Kidney (tissue), 14 donors: ENCODE results near the gene KDM6A. TPM values are rescaled to one million over a fixed set of nuclear protein-coding genes. Genes with fewer than 3 reads are reported as not detected.

Source experiments
- DNase-seq, 5 donors: peaks; one replicate each; pipeline ENCODE4 v3.0.0-alpha.2; 2013 to 2020
- FAIRE-seq: peaks from 2 replicates; lab custom pipeline; 2012; peaks lifted over from hg19 to GRCh38; lab: Jason Lieb, UNC
- H3K27ac ChIP-seq, 2 donors: one replicate each; pipeline ENCODE4 v1.7.0; 2013; ENCODE audit warnings: low read depth in 2 of 2, low read length in 2 of 2, inconsistent platforms in 1 of 2
- H3K27me3 ChIP-seq: one replicate; pipeline ENCODE4 v1.7.1; 2013; ENCODE audit warnings: low read length, inconsistent platforms; ENCODE audit not compliant: control insufficient read depth, insufficient read depth
- H3K36me3 ChIP-seq, 3 donors: one replicate each; pipeline versions ENCODE4 v1.7.0 to v1.7.1; 2013; ENCODE audit warnings: low read length in 3 of 3, control low read depth in 1 of 3, inconsistent platforms in 1 of 3; ENCODE audit not compliant: insufficient read depth in 3 of 3, control insufficient read depth in 2 of 3
- H3K4me1 ChIP-seq, 3 donors: one replicate each; pipeline versions ENCODE4 v1.7.0 to v1.7.1; 2013; ENCODE audit warnings: low read length in 3 of 3, inconsistent platforms in 1 of 3, low read depth in 1 of 3; ENCODE audit not compliant: control insufficient read depth in 2 of 3, insufficient read depth in 2 of 3
- H3K4me3 ChIP-seq, 3 donors: one replicate each; pipeline versions ENCODE4 v1.7.0 to v1.8.1; 2013; ENCODE audit warnings: low read length in 3 of 3, control low read depth in 1 of 3, inconsistent platforms in 1 of 3
- H3K9ac ChIP-seq, 3 donors: one replicate each; pipeline versions ENCODE4 v1.7.0 to v1.7.1; 2013; ENCODE audit warnings: low read length in 3 of 3, control low read depth in 1 of 3, inconsistent platforms in 1 of 3
- H3K9me3 ChIP-seq, 3 donors: one replicate each; pipeline versions ENCODE4 v1.7.0 to v1.7.1; 2013; ENCODE audit warnings: low read length in 3 of 3, control low read depth in 1 of 3, inconsistent platforms in 1 of 3; ENCODE audit not compliant: control insufficient read depth in 2 of 3, insufficient read depth in 1 of 3
- CTCF ChIP-seq: IDR thresholded peaks from 3 replicates; pipeline ENCODE4 v1.5.1; 2012; ENCODE audit warnings: mild to moderate bottlenecking, moderate library complexity, borderline replicate concordance; ENCODE audit not compliant: insufficient read depth; ENCODE audit errors: extremely low read depth
- intact Hi-C: fragments of 100-400 bp; cut with DNase I; formaldehyde crosslinking; loops from one replicate; pipeline ENCODE4 v1.11.1; 2022
- polyA plus RNA-seq: library from polyadenylated mRNA; stranded (reverse); fragments of 350-450 nt; fragmentation: Illumina TruSeq; extraction: RNeasy Lipid Tissue Mini Kit (QIAGEN cat#74804); gene quantifications from one replicate; pipeline ENCODE4 v1.2.3, GENCODE V29; 2014; ENCODE audit warnings: low read depth, low replicate concordance; ENCODE audit not compliant: insufficient read depth
- total RNA-seq: library from RNA; stranded (reverse); fragmentation: NEBNext Ultra II Directional; extraction: Animal tissue kit (Norgen Biotek cat#: 25700); gene quantifications from one replicate; pipeline ENCODE4 v1.2.1, GENCODE V29; 2021
- donor health status: control.
- donor health status: control.
- donor health status: control.
- donor health status: control.
- donor health status: control.
- donor health status: DM: yes; HTN: yes; CAD: no.
- donor health status: Normal renal cell carcinoma (clear cell type).

Gene KDM6A
- total and polyA plus RNA-seq, 2 donors from 2014 or later = 7.7 to 40.8 TPM

DNA sequence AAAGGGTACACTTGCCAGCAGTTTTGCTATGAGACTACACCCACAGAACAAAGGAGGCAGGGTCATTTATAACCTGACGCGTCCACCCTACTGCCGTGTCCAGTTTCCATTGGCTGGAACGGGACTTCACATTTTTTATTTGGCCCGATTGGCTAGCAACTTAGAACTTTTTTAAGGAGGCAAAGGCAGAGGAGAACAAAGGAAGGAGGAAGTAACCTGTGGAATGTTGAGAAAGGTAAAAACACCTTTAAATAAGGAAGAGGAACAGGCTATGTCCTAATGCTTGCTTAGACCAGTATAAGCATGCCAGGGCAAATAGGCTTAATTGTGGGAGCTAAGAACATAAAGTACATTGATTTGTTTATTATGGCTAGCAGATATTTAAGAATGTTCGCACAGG is 18.7 kb downstream of the KDM6A start:
- no peaks in the 10 kb centered on the region for H3K36me3 ChIP-seq
- no peak for FAIRE-seq
- intact Hi-C loops = no loop called here
- no peaks in the 10 kb centered on the region for H3K27me3 ChIP-seq
- H3K9me3 ChIP-seq = no peaks in the 10 kb centered on the region
- H3K27ac ChIP-seq = no peak overlapping the region
- no peak for TF ChIP-seq CTCF
- no peaks in the 10 kb centered on the region for H3K4me1 ChIP-seq
- no peak for DNase-seq
- H3K9ac ChIP-seq = no peak overlapping the region
- no peak overlapping the region for H3K4me3 ChIP-seq

DNA sequence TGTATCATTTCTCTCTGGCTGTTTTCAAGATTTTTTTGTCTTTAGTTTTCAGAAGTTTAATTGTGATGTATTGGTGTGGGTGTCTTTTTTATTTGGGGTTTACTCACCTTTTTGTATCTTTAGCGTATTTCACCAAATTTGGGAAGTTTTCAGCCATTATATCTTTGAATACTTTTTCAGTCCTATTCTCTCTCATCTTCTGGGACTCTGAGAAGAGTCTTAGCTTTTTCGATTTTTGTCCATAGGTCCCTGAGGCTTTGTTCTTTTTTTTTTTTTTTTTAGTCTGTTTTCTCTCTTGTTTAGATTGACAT is 23.8 kb downstream of the KDM6A start:
- peaks cover 0 to 4% (median 0%) of the 10 kb centered on the region in 3 donors for H3K4me1 ChIP-seq
- H3K4me3 ChIP-seq = no peak overlapping the region
- no peak overlapping the region for H3K9ac ChIP-seq
- intact Hi-C loops = no loop called here
- H3K36me3 ChIP-seq = no peaks in the 10 kb centered on the region
- H3K27ac ChIP-seq = no peak overlapping the region
- TF ChIP-seq CTCF = no peak
- no peaks in the 10 kb centered on the region for H3K27me3 ChIP-seq
- H3K9me3 ChIP-seq = no peaks in the 10 kb centered on the region
- DNase-seq = no peak
- no peak for FAIRE-seq

DNA sequence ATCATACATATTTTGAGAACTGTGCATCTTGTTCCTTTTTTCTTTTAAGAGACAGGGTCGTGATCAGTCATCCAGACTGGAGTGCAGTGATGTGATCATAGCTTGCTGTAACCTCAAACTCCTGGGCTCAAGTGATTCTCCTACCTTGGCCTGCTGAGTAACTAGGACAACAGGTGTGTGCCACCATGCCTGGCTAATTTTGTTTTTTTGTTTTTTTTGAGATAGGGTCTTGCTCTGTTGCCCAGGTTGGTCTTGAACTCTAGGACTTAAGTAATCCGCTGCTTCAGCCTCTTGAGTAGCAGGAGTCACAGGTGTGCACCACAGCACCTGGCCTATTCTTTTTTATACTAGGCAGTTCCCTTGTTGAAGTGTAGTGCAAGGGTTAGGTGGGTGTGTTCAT is 24.6 kb downstream of the KDM6A start:
- no peaks in the 10 kb centered on the region for H3K9me3 ChIP-seq
- DNase-seq = no peak
- intact Hi-C loops = no loop called here
- no peak overlapping the region for H3K4me3 ChIP-seq
- FAIRE-seq = no peak
- H3K36me3 ChIP-seq = no peaks in the 10 kb centered on the region
- H3K4me1 ChIP-seq = peaks cover 0 to 4% (median 0%) of the 10 kb centered on the region in 3 donors
- TF ChIP-seq CTCF = no peak
- H3K27ac ChIP-seq = no peak overlapping the region
- no peak overlapping the region for H3K9ac ChIP-seq
- H3K27me3 ChIP-seq = no peaks in the 10 kb centered on the region
